ENCODE results near the gene PIGU. TPM values are rescaled to one million over a fixed set of nuclear protein-coding genes. Genes with fewer than 3 reads are reported as not detected.

PIGU gene
- total RNA-seq, 4 donors from 2014 or later: 5.1 to 16.4 (median 8.5) TPM

DNA sequence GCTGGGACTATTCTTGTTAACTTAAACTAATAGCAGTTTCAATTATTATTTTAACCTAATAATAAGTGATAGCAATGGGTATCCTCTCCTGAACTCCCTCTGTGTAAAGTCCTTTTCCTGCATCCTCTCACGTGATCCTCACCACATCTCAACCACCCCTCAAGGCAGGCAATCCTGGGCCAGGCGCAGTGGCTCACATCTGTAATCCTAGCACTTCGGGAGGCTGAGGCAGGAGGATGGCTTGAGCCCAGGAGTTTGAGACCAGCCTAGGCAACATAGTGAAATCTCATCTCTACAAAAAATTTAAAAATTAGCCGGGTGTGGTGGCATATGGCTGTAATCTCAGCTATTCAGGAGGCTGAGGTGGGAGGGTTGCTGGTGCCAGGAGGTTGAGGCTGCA lies 94.7 kb downstream of the PIGU start:
- 76 to 78% methylated on average over 4 of the region's 4 CpGs for WGBS, 2 donors
- peak in 1 of 2 donors; percentile 75 for DNase-seq (ENCODE audit: low spot score in 2 of 2)
- no peak for TF ChIP-seq POLR2A (IDR thresholded peaks at IDR 0.05)
- TF ChIP-seq, protein P1, sequence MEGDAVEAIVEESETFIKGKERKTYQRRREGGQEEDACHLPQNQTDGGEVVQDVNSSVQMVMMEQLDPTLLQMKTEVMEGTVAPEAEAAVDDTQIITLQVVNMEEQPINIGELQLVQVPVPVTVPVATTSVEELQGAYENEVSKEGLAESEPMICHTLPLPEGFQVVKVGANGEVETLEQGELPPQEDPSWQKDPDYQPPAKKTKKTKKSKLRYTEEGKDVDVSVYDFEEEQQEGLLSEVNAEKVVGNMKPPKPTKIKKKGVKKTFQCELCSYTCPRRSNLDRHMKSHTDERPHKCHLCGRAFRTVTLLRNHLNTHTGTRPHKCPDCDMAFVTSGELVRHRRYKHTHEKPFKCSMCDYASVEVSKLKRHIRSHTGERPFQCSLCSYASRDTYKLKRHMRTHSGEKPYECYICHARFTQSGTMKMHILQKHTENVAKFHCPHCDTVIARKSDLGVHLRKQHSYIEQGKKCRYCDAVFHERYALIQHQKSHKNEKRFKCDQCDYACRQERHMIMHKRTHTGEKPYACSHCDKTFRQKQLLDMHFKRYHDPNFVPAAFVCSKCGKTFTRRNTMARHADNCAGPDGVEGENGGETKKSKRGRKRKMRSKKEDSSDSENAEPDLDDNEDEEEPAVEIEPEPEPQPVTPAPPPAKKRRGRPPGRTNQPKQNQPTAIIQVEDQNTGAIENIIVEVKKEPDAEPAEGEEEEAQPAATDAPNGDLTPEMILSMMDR (IDR thresholded peaks at IDR 0.05): no peak
- intact Hi-C loops (cut with DNase I; ENCODE audit: low total_unique reads): loop anchor here (10.0 kb wide), 1 partner anchor 183 kb away; no protein-coding TSS in a partner anchor
- no peak overlapping the region for H3K4me3 ChIP-seq (ENCODE audit: low read depth, poor library complexity, severe bottlenecking)

GRCh38 chr20:34581341-34582184 lies 95.3 kb downstream of the PIGU start:
- peak in 1 of 2 donors; percentile 66 for DNase-seq (ENCODE audit: low spot score in 2 of 2)
- no peak overlapping the region for H3K4me3 ChIP-seq (ENCODE audit: low read depth, poor library complexity, severe bottlenecking)
- no peak for TF ChIP-seq POLR2A (IDR thresholded peaks at IDR 0.05)
- TF ChIP-seq, protein P1 (IDR thresholded peaks at IDR 0.05): no peak
- WGBS, 2 donors: 72 to 79% methylated on average over 11 of the region's 11 CpGs
- intact Hi-C loops (cut with DNase I; ENCODE audit: low total_unique reads): loop anchor here (10.0 kb wide), 1 partner anchor 183 kb away; no protein-coding TSS in a partner anchor

DNA sequence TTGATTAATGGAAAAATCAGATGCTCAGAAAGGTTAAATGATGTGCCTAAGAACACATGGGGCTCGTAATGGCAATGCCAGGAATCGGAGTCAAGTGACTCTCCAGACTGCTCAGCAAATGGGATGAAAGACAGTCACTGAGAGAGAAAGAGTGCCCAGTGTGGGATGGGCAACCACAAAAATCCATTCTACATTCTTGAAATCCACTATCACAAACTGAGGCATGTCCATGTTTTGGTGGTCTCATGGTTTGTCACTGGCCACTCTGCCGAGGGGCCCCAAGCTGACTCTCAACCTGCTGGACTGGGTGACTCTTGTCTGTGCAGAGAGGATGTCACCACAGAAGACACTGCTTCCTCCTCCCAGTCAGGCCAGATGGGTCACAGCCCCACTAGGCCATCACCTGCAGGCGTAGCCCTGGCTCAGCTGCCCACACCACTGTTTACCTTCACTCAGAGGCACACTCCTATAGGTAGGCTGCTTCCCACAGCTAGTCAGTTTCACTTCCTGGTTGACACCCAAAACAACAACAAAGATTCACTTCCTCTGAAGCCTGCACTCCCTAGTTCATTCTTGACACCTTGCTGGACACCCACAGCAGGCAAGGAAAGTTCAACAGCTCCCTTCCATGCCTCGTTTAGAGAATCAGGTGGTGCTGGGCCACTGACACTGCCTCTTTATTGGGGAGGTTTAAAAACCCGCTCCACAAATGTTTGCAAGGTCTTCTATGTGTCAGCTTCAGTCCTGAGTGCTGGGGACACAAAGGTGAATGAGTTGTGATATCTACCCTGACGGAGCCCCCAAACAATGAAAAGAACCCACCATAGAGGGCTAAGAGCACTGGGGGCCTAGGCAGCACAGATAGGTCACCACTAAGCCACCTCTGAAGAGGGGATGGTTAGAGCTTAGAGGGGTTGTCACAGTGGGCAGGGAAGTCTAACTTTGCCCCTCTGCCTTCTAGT lies 96.6 kb downstream of the PIGU start:
- peak in 1 of 2 donors; percentile 42 for DNase-seq (ENCODE audit: low spot score in 2 of 2)
- TF ChIP-seq, protein P1 (IDR thresholded peaks at IDR 0.05): no peak
- no peak for TF ChIP-seq POLR2A (IDR thresholded peaks at IDR 0.05)
- H3K4me3 ChIP-seq (ENCODE audit: low read depth, poor library complexity, severe bottlenecking): no peak overlapping the region
- intact Hi-C loops (cut with DNase I; ENCODE audit: low total_unique reads): loop anchor here (10.0 kb wide), 2 partner anchors 125 to 185 kb away; partner anchors contain the start of gene TP53INP2
- WGBS, 2 donors: 81 to 83% methylated on average over 7 of the region's 7 CpGs

GRCh38 chr20:34579191-34579978 lies 97.5 kb downstream of the PIGU start:
- intact Hi-C loops (cut with DNase I; ENCODE audit: low total_unique reads): loop anchor here (10.0 kb wide), 1 partner anchor 125 kb away; the partner anchor contains the start of gene TP53INP2
- TF ChIP-seq, protein P1 (IDR thresholded peaks at IDR 0.05): no peak
- no peak for TF ChIP-seq POLR2A (IDR thresholded peaks at IDR 0.05)
- DNase-seq (ENCODE audit: low spot score in 2 of 2): peak; percentile 40 to 82
- no peak overlapping the region for H3K4me3 ChIP-seq (ENCODE audit: low read depth, poor library complexity, severe bottlenecking)
- 36 to 44% methylated on average over 11 of the region's 11 CpGs for WGBS, 2 donors

- intact Hi-C loops (cut with DNase I; ENCODE audit: low total_unique reads): loop anchor here (10.0 kb wide), 1 partner anchor 126 kb away; the partner anchor contains the start of gene TP53INP2
- no peak overlapping the region for H3K4me3 ChIP-seq (ENCODE audit: low read depth, poor library complexity, severe bottlenecking)
- TF ChIP-seq, protein P1 (IDR thresholded peaks at IDR 0.05): no peak
- no peak for TF ChIP-seq POLR2A (IDR thresholded peaks at IDR 0.05)
- 81 to 82% methylated on average over 6 of the region's 6 CpGs for WGBS, 2 donors
- peak in 1 of 2 donors; percentile 61 for DNase-seq (ENCODE audit: low spot score in 2 of 2)
These were observed 98.4 kb downstream of the PIGU start for GRCh38 chr20:34578521-34578920.

Measured in lower leg skin (tissue), 4 donors.